BLaER1 treated with 17β-estradiol and CSF1 and Interleukin-3, amounts not matched to agents 10 nM and 100 nM (cell line): ENCODE results near the gene ARX.
A peak's percentile ranks its signal among the peaks of the same experiment; 100 is the strongest.

ENCODE experiments used
- H3K27ac ChIP-seq, 11 experiments: shearing (Covaris generic); formaldehyde crosslinking; 2 replicates each; pipeline ENCODE4 v1.8.1; 2022
- H3K27me3 ChIP-seq, 11 experiments: shearing (Covaris generic); formaldehyde crosslinking; 2 replicates each; pipeline ENCODE4 v1.8.1; 2022
- H3K36me3 ChIP-seq, 11 experiments: shearing (Covaris generic); formaldehyde crosslinking; 2 replicates each; pipeline ENCODE4 v1.8.1; 2022
- H3K4me1 ChIP-seq, 10 experiments: shearing (Covaris generic); formaldehyde crosslinking; 2 replicates each; pipeline ENCODE4 v1.8.1; 2022
- H3K4me2 ChIP-seq, 11 experiments: shearing (Covaris generic); formaldehyde crosslinking; 2 replicates each; pipeline ENCODE4 v1.8.1; 2022
- H3K4me3 ChIP-seq, 10 experiments: shearing (Covaris generic); formaldehyde crosslinking; 2 replicates each; pipeline ENCODE4 v1.8.1; 2022
- H3K9ac ChIP-seq, 11 experiments: shearing (Covaris generic); formaldehyde crosslinking; 2 replicates each; pipeline ENCODE4 v1.8.1; 2022
- H3K9me3 ChIP-seq, 11 experiments: shearing (Covaris generic); formaldehyde crosslinking; replicated peaks in 1 of 11; 2 replicates each; pipeline ENCODE4 v1.8.1; 2022
- H4K20me1 ChIP-seq, 11 experiments: shearing (Covaris generic); formaldehyde crosslinking; 2 replicates each; pipeline ENCODE4 v1.8.1; 2022
- Cebpa-rat ChIP-seq, 11 experiments: shearing (Covaris generic); IDR thresholded peaks; 2 replicates each; pipeline ENCODE4 v1.8.1; 2022

The ARX gene

DNA sequence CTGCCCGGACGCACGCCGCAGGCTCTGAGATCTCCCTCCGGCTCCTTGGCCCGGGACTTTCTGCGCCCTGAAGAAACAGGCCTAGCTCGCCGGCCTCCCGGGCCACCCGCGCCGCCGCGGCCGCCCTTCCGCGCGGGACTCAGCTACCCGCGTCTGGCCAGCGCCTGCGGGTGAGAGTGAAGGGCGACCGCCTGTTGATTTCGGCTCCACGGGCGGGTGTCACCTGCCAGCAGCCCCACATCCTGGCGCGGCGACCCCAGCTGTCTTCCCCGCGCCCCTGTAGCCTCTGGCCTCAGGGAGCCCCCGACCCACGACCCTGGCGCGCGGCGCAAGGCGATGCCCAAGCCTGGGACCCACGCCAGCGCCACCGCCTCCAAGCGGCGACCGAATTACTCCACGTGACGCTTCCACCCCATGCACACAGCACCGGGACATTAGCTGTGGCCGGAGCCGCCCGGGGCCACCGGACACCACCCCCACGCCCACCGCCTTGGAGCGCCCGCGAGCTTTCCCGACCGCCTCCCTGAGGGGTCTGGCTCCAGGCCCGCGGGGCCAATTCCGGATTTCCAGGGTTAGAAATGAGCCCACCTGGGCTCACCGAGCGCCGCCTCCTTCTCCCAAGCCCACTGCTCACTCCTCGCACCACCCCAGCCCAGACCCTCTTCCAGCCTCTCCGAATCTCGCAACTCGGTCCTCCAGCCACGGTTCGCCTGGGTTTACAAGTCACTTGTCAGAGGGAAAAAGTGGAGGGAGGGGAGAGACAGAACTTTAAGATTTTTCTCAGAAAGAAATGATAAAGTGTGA lies 10.2 kb downstream of the ARX start:
- TF ChIP-seq Cebpa-rat (IDR thresholded peaks at IDR 0.05): no peak
- Histone ChIP-seq H3K4me3 (peak overlapping the region in 3 of 10 experiments; percentile 23 to 36 (median 34); a peak in 5 of 20 replicates), H3K9ac (no peak overlapping the region), H4K20me1 (peaks cover 0 to 99% (median 81%) of the 10 kb centered on the region in 11 experiments; a peak in 19 of 22 replicates), H3K4me1 (peaks cover 0 to 8% (median 0%) of the 10 kb centered on the region in 10 experiments; a peak in 3 of 20 replicates), H3K27me3 (peaks cover 100% of the 10 kb centered on the region in 11 experiments), H3K27ac (no peak overlapping the region), H3K9me3 (peaks cover 0 to 23% (median 7%) of the 10 kb centered on the region in 11 experiments; a peak in 11 of 22 replicates), H3K4me2 (peak overlapping the region in 4 of 11 experiments; percentile 9 to 69 (median 52); a peak in 8 of 22 replicates), H3K36me3 (no peaks in the 10 kb centered on the region)

DNA sequence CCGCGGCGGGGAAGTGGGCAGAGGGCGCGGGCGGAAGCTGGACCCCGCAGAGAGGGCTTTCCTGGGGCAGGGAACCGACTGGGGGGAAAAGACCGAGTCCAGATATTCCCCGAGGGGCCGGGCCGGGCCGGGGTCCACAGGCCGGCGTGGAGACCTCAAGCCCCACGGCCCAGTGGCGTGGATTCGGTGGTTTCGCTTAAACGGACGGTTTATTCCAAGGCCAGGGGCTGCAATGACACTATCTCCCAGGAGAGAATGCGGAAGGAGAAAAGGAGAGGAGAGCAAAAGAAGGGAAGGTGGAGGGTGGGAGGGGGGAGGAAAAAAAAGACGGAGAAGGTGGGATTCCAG lies 10.8 kb downstream of the ARX start:
- peak overlapping the region in 3 of 10 experiments; percentile 23 to 36 (median 34); a peak in 5 of 20 replicates for H3K4me3 ChIP-seq
- H3K36me3 ChIP-seq: no peaks in the 10 kb centered on the region
- no peak overlapping the region for H3K9ac ChIP-seq
- no peak for TF ChIP-seq Cebpa-rat (IDR thresholded peaks at IDR 0.05)
- peaks cover 0 to 23% (median 7%) of the 10 kb centered on the region in 11 experiments; a peak in 11 of 22 replicates for H3K9me3 ChIP-seq
- no peak overlapping the region for H3K27ac ChIP-seq
- peaks cover 99 to 100% (median 100%) of the 10 kb centered on the region in 11 experiments for H3K27me3 ChIP-seq
- H3K4me2 ChIP-seq: peak overlapping the region in 4 of 11 experiments; percentile 9 to 69 (median 52); a peak in 8 of 22 replicates
- peaks cover 0 to 8% (median 0%) of the 10 kb centered on the region in 10 experiments; a peak in 3 of 20 replicates for H3K4me1 ChIP-seq
- H4K20me1 ChIP-seq: peaks cover 0 to 94% (median 75%) of the 10 kb centered on the region in 11 experiments; a peak in 19 of 22 replicates

DNA sequence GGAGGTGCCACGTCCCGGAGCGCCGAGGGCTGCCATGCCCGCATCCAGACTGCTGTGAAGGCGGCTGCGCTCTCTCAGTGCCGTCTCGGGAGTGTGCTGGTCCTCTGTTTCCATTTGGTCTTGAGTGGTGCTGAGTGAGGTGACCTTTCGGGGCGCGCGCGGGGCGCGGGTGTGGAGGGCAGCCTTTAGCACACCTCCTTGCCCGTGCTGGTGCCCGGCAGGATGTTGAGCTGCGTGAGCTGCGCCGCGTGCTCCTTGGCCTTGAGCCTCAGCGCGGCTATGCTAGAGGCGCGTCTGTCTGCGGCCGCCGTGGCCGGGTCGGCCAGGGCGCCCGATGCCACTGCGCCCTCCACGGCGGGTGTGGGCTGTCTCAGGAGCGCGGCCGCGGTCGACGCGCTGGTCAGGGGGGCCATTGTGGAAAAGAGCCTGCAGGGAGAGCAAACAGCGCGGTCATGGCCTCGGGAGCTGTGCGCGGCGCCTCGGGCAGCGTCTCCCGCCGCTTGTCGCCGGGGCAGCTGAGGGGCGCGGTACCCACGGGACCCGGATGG lies 11.2 kb downstream of the ARX start:
- Histone ChIP-seq H4K20me1 (peaks cover 0 to 92% (median 70%) of the 10 kb centered on the region in 11 experiments; a peak in 19 of 22 replicates), H3K36me3 (no peaks in the 10 kb centered on the region), H3K9ac (no peak overlapping the region), H3K9me3 (peaks cover 0 to 23% (median 7%) of the 10 kb centered on the region in 11 experiments; a peak in 11 of 22 replicates), H3K4me1 (peaks cover 0 to 8% (median 0%) of the 10 kb centered on the region in 10 experiments; a peak in 3 of 20 replicates), H3K27me3 (peaks cover 99 to 100% (median 100%) of the 10 kb centered on the region in 11 experiments), H3K4me3 (peak overlapping the region in 3 of 10 experiments; percentile 23 to 36 (median 34); a peak in 5 of 20 replicates), H3K4me2 (peak overlapping the region in 4 of 11 experiments; percentile 9 to 69 (median 52); a peak in 8 of 22 replicates), H3K27ac (no peak overlapping the region)
- no peak for TF ChIP-seq Cebpa-rat (IDR thresholded peaks at IDR 0.05)

DNA sequence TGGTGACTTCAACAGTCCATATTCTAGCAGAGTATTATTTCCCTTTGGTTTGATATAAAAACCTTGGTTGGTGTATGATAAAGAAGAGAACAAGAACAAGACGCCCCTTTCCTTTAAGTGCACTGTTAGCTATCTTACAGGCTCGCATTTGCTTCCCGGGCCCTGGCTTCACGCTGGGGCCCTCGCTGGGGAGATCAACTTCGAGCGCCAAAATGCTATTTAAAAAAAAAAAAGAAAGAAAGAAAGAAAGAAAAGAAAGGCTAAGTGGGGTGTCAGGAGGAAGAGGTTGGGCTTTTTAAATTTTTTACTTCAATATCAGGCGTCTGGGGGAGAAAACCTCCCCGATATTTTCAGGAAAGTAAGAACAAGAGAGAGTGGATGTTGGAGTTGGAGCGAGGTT lies 11.7 kb downstream of the ARX start:
- Histone ChIP-seq H3K36me3 (no peaks in the 10 kb centered on the region), H3K4me3 (no peak overlapping the region), H3K9me3 (peaks cover 0 to 23% (median 7%) of the 10 kb centered on the region in 11 experiments; a peak in 11 of 22 replicates), H3K9ac (no peak overlapping the region), H3K4me1 (peaks cover 0 to 8% (median 0%) of the 10 kb centered on the region in 10 experiments; a peak in 3 of 20 replicates), H3K27me3 (peaks cover 99 to 100% (median 100%) of the 10 kb centered on the region in 11 experiments), H4K20me1 (peaks cover 0 to 92% (median 67%) of the 10 kb centered on the region in 11 experiments; a peak in 19 of 22 replicates), H3K4me2 (peak overlapping the region in 1 of 11 experiments; percentile 65; a peak in 2 of 22 replicates), H3K27ac (no peak overlapping the region)
- TF ChIP-seq Cebpa-rat (IDR thresholded peaks at IDR 0.05): no peak

DNA sequence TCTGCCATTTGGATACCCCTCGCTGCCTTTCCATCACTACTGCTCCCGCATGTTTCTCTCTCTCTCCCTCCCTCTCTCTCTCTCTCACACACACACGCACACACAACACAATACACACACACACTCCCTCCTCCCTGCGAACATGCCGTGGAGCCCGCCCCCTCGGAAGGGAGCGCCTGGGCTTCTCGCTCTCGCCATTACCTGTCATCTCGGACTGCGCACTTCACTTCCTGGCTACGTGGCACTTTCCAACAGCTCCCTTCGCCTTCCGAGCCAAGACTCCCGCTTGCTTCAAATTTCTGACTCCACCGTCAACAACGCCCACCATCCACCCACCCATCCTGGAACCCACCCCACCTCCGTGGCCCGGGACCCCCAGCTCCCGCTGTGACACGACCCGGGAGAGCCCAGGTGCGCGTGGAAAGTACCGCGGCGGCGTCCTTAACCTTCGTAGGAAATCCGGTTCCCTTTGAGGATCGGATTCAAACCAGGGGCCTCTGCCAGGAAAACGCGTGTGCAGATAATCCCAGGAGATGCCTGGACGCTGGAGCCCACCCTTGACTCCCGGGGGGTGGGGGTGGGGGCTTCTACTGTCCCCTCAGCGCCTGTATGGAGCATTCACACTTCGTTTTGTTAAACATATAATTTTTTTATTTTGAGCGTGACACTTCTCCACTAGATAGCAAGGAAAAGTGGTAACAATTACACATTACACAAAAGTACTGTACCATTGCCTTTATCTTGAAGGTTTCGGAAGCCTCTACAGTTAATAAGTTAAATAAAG lies 12.5 kb downstream of the ARX start:
- Histone ChIP-seq H3K9me3 (peaks cover 0 to 23% (median 7%) of the 10 kb centered on the region in 11 experiments; a peak in 11 of 22 replicates), H3K9ac (no peak overlapping the region), H3K4me2 (0 out of 22 replicates have a peak overlapping the region, but pooled peaks of 1 of the 11 experiments have one; percentile 14), H3K27ac (no peak overlapping the region), H3K4me3 (no peak overlapping the region), H4K20me1 (peaks cover 0 to 92% (median 66%) of the 10 kb centered on the region in 11 experiments; a peak in 19 of 22 replicates), H3K36me3 (no peaks in the 10 kb centered on the region), H3K4me1 (peaks cover 0 to 8% (median 0%) of the 10 kb centered on the region in 10 experiments; a peak in 3 of 20 replicates), H3K27me3 (peaks cover 99 to 100% (median 100%) of the 10 kb centered on the region in 11 experiments)
- no peak for TF ChIP-seq Cebpa-rat (IDR thresholded peaks at IDR 0.05)

DNA sequence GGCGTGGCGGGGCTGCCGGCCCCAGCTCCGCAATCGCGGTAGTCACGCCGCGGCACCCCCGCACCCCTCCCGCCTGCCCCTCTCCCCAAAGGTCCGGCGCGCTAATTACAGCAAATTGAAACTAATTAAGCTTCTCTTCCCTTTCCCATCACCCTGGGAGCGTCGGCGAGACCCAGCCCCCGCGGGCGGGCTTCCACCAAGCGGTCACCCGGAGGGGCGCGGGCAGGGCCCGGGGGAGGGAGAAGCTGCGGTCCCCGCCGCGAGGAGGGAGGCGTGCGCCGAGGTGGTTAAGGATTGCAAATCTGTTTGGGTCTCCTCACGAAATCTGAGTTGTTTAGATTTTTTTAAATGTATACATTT lies 13.1 kb downstream of the ARX start:
- H3K36me3 ChIP-seq: no peaks in the 10 kb centered on the region
- peaks cover 99 to 100% (median 100%) of the 10 kb centered on the region in 11 experiments for H3K27me3 ChIP-seq
- H3K27ac ChIP-seq: no peak overlapping the region
- H3K9ac ChIP-seq: no peak overlapping the region
- peaks cover 0 to 94% (median 67%) of the 10 kb centered on the region in 11 experiments; a peak in 19 of 22 replicates for H4K20me1 ChIP-seq
- TF ChIP-seq Cebpa-rat (IDR thresholded peaks at IDR 0.05): no peak
- H3K4me3 ChIP-seq: no peak overlapping the region
- H3K9me3 ChIP-seq: peaks cover 0 to 23% (median 7%) of the 10 kb centered on the region in 11 experiments; a peak in 11 of 22 replicates
- peaks cover 0 to 8% (median 0%) of the 10 kb centered on the region in 10 experiments; a peak in 3 of 20 replicates for H3K4me1 ChIP-seq
- H3K4me2 ChIP-seq: 0 out of 22 replicates have a peak overlapping the region, but pooled peaks of 1 of the 11 experiments have one; percentile 14

DNA sequence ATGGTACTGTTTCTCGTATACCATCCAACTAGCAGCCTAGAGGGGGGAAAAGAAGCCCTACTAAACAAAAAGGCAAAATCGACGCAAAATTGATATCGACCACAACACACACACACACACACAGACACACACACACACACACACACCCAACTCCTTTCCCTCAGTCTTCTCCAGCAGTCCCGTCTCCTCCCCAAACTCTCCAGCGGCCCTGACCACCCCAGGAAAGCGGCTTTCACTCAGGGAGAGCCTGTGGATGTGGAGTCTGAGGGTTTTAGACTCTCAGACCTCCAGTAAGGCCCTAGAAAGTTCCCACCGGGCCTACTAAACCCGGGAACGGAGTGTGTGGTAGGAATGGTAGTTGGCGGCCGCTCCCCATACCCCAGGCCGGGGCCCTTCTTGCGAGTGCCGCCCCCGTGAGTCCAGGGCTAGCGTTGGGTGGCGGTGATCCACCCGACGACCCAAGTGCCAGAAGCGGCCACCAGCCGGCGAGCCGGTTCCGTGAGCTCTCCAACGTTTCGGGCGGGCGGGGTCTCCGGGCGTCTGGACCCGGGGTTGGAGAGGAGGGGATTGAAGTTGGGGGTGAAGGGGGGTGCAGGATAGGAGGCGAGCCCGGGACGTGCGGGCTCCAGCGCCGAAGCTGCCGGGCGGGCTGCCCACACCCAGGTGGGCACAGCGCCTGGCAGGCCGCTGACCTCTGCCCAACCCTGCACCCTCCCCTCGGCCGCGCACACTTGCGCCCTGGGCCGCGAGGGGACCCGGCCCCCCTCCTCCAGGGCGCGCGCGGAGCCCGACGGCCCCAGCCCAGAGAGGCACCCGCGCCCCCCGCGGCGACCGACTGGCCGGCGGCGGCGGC lies 13.7 kb downstream of the ARX start:
- Histone ChIP-seq H3K4me2 (no peak overlapping the region), H4K20me1 (peaks cover 0 to 93% (median 68%) of the 10 kb centered on the region in 11 experiments; a peak in 19 of 22 replicates), H3K4me1 (peaks cover 0 to 8% (median 0%) of the 10 kb centered on the region in 10 experiments; a peak in 3 of 20 replicates), H3K9me3 (peaks cover 0 to 19% (median 7%) of the 10 kb centered on the region in 11 experiments; a peak in 10 of 22 replicates), H3K27ac (no peak overlapping the region), H3K4me3 (no peak overlapping the region), H3K9ac (no peak overlapping the region), H3K36me3 (no peaks in the 10 kb centered on the region), H3K27me3 (peaks cover 99 to 100% (median 100%) of the 10 kb centered on the region in 11 experiments)
- no peak for TF ChIP-seq Cebpa-rat (IDR thresholded peaks at IDR 0.05)
